Uterus (tissue), 2 donors: Measurements from ENCODE around the gene EXOSC1.

Experiments
- CTCF ChIP-seq, 4 experiments: fragments of 200-600 bp in 2 of 4; fragments of 450-650 bp in 2 of 4; sonication (generic) in 2 of 4; IDR thresholded peaks; one replicate each; pipeline ENCODE4 v1.5.1; 2016 to 2019; ENCODE audit warnings: antibody characterized with exemption in 4 of 4, mild to moderate bottlenecking in 2 of 4, moderate library complexity in 1 of 4
- POLR2A ChIP-seq, 2 donors: fragments of 450-650 bp; IDR thresholded peaks; one replicate each; pipeline ENCODE4 v1.6.1; 2016; ENCODE audit warnings: antibody characterized with exemption in 2 of 2, mild to moderate bottlenecking in 1 of 2, moderate library complexity in 1 of 2

DNA sequence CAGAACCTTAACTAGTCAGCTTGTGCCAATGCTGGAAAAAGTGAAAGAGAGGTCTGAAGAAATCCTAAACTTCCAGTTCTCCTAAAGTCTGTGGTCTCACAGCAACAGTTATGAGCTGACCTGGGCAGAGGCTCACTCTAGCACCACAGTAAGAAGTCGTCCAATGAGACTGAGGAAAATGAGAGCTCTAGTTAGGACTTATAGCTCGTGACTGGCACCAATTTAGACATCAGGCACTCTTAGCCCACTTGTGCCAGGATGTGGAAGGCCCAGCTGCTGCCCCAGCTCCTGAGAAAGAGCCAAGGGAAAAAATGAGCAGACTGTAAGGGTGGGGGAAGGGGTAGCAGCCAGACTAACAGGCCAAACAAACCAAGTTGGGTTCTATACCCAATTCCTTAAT lies 44.8 kb upstream of the EXOSC1 start:
- TF ChIP-seq CTCF (IDR thresholded peaks at IDR 0.05) (no peak), POLR2A (IDR thresholded peaks at IDR 0.05) (no peak)
